GM21529 (cell line): ENCODE data around the gene PLCL2.

ENCODE experiments used
- ATAC-seq: cut with Tn5 transposase; IDR thresholded peaks from one replicate; pipeline ENCODE4 v1.9.1; 2021; ENCODE audit not compliant: unreplicated experiment

Gene PLCL2

DNA sequence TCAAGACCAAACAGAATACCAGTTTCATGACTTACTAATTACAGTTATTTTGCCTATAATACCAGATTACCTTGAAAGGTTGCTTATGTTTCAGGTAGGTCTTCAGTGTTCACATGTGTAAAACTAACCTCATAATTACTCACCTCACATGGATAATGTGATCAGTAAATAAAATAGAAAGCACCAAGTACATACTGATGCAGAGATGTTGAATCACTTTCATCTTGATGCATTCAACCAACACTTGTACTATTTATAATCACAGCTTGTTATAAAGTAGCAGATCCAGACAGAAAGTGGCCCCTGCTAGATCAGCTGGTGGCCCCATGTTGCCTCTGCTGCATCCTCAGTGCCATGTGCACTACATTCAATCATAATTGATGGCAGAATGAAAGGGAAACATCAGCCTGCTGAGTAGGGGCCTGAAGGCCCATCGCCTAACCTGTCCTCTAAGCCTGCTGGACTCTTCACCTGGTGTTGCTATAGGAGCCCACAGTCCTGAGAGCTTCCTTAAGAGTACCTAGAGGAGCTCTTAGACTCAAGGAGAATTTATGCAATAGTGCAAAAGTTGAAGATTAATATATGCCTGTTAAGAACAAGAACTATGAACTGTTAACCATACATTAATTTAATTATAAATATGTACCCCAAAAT lies 154.3 kb downstream of the PLCL2 start:
- no peak for ATAC-seq

DNA sequence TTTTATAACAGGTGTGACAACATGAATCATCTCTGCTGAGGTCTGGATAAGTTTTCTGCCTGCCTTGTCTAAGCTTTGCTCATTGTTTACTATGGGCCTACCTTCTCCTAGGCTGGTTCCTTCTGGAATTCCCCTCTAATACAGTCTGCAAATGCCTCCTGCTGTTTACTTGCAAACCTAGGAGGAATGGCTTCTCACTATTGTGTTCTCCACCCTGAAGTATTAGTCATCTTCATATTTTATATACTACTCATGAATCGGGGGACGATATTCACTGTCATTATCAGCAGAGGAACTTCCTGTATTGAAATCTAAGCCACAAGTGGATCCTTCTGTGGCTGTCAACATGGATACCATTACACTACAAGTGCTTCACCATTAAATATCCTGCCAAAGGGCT lies 154.8 kb downstream of the PLCL2 start:
- no peak for ATAC-seq

DNA sequence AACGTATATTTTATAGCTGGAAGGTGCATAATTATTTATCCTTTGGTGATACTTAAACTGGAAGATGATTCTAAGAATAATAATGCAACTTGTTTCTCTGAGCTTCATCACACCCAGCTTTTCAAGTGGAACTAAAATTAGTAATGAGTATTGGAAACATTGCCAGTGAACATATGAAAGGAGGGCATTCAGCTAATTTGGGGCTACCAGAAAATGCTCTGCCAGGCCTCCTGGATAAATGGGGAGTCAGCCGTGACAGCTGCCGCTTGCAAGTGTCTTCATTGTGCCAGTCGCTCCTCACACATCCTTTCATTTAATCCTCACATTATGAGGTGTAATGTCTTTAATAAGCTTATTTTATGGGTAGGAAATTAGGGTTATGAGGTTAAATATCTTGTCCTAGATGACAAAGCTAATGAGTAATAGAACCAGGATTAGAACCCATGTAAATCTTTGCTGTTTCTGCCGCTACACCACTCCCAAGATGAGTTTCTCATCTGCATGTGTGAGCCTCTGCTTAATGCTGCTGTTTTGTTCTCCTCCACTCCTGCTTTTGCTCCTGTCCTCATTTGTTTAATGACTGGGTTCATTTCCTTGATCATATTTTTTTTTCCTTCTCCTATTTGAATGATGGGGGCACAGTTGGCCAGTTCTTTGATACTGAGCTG lies 155.7 kb downstream of the PLCL2 start:
- ATAC-seq: no peak

DNA sequence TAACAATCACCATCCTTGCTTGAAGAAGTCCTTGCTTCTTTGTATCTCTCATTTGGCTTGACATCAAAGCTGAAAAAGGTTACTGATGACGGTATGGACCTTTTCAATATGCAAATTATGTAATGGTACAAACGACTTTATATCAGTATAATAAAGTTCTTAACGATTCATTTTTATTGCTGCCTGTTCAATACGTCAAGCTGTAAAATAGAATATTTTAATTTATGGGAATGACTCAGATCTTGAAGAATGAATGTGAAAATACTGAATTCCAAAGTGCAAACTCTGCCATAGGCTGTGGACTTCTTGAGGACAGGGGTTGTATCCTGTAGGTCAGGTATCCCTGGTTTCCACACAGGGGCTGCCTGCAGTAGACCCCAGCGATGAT lies 156.2 kb downstream of the PLCL2 start:
- ATAC-seq: no peak

DNA sequence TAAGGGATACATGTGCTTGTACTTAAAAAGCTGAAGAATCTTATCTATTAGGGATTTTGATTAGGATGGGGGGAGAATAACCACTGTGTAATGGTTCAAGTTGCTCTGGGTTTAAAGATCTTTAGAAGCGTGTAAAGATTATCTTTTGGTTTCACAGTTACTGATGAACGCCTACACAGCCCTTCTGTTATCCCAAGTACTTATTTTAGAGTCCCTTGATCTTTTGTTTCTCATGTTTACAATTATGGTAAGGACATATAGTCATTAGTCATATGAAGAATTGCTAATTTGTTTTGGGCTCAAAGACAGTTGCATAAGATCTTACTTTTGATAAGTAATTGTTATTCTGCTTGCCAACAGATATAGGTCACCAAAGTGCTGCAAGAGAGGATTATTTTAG lies 160.1 kb downstream of the PLCL2 start:
- peak; percentile 91 for ATAC-seq

DNA sequence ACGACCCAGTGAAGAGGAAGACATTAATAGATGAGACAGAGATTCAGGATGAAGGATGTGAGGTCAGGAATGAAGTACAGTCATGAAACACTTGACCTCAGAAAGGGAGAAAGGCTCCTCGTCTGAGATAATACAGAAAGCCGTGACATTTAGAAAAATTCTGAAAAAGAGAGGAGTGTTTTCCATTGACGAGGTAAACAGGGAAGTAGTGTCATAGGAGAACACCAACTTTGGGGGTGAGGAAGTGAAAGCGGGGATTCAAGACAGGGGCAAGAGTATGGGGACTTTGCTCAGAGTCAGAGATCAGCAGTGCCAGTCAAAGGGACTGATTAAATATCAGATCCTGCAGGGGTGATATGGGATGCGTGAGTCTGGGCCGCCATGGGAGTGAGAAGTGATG lies 160.9 kb downstream of the PLCL2 start:
- ATAC-seq: no peak

DNA sequence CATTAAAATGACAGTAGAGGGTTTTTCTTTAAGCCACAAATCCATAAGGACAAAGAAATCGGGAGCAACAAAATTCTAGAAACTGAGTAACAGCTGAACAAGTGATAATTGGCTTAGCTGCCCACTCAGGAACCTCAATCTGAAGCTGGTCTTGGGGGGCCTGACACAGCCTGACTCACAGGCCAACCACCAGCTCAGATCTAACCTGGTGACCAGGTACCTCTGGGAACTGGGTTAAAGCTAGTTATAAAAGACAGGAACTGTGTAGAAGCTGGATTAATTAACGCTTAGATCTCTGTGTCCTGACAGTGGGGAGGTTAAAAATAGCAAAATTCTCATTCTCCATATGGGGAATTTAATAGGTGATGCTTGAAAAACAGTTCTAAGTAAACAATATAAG lies 161.9 kb downstream of the PLCL2 start:
- ATAC-seq: no peak

DNA sequence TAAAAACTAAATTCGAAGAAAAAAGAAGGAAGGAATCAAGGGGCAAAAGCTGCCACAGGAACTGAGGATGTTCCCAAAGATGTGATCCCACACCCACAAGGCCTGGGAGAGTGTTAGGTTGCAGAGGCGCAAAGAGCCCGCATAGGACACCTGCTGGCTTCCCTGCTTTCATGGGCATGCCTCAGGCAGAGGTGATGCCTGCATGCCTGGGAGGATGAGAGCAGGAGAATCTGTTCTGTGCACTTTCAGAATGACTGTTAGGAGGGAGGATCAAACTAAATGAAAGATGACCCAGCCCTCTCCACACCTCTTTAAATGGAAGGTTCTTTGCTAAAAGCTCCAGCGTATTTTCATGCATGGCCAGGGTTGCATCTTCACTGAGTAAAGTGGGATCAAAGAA lies 162.4 kb downstream of the PLCL2 start:
- ATAC-seq: no peak

DNA sequence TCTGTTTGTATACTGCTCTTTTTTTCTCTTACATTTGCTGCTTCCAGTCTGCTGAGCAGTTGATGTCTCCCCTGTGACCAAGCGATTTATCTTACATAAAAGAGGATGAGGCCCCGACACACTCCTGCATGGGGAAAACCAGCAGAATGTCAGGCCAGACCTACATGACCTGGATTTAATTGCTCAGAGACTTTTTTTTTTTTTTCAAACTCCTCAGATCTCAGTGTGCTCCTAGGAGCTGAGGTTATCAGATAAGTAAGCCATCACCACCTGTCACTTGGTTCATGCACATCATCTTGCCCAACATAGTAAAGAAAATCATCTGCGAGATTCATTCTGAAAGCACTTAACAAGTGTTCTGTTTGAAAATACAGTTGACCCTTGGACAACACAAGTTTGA lies 163.1 kb downstream of the PLCL2 start:
- no peak for ATAC-seq

DNA sequence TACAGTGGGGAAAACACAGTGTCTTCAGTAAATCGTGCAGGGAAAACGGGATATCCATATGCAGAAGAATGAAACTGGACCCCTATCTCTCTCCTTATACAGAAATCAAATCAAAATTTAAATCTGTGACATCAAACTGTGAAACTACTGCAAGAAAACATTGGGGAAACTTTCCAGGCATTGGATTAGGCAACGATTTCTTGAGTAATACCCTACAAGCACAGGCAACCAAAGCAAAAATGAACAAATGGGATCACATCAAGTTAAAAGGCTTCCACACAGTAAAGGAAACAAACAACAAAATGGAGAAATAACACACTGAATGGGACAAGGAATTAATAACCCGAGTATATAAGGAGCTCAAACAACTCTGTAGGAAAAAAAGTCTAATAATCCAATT lies 165.3 kb downstream of the PLCL2 start:
- ATAC-seq: no peak

DNA sequence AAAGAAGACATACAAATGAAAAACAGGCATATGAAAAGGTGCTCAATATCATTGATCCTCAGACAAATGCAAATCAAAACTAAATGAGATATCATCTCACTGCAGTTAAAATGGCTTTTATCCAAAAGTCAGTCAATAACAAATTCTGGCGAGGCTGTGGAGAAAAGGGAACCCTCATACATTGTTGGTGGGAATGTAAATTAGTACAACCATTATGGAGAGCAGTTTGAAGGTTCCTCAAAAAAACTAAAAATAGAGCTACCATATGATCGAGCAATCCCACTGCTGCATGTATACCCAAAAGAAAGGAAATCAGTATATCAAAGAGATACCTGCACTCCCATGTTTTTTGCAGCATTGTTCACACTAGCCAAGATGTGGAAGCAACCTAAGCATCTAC lies 165.8 kb downstream of the PLCL2 start:
- ATAC-seq: no peak

DNA sequence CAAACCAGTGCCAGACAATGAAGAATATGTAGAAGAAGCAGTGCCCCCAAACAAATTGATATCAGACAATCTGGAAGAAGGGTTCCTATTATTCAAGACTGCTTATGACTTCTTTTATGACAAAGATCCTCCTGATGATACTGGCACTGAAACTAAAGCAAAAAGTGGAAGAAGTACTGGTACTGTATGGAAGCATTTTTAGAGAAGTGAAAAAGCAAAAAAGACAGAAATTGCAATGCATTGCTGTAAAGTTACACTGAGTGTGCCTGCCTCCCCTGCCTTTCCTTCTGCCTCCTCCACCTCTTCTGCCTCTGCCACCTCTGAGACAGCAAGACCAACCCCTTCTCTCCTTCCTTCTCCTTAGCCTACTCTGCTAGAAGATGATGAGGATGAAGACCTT lies 167.6 kb downstream of the PLCL2 start:
- ATAC-seq: peak; percentile 73

DNA sequence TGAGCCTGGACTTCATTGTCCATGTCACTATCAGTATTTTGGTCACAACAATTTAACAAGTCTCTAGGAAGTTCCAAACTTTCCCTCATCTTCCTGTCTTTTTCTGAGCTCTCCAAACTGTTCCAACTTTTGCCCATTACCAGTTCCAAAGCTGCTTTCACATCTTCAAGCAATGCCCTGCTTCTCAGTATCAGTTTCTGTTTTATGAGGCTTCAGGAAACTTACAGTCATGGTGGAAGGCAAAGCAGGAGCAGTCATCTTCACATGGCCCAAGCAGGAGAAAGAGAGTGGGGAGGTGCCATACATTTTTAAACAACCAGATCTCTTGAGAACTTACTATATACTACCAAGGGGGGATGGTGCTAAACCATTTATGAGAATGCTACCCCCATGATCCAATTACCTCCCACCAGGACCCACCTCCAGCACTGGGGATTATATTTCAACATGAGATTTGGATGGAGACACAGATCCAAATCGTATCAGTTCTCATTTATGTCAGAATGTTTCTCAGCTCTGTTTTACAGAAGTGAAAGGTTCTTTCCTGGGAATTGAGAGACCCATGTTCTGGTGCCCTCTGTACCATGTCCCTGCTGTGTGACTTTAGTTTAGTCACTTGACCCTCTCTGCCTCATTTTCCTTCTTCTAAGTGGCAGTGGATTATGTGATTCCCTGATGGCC lies 169.7 kb downstream of the PLCL2 start:
- ATAC-seq: no peak

DNA sequence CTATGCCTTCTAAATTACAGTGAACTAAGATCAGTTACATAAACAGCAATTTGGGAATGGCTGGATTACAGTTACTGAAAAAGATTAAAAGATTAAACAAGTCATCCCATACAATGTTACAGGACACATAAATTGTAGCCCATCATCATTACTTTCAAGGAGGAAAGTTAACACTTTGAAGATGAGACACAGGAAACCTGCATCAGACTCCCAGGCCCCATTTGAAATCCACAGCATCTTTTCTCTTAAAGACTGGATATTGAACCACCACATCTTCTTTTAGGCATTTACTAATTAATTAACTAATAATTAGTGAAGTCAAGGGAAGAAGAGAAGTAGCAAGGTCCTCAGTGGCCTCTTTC lies 170.2 kb downstream of the PLCL2 start:
- ATAC-seq: no peak

DNA sequence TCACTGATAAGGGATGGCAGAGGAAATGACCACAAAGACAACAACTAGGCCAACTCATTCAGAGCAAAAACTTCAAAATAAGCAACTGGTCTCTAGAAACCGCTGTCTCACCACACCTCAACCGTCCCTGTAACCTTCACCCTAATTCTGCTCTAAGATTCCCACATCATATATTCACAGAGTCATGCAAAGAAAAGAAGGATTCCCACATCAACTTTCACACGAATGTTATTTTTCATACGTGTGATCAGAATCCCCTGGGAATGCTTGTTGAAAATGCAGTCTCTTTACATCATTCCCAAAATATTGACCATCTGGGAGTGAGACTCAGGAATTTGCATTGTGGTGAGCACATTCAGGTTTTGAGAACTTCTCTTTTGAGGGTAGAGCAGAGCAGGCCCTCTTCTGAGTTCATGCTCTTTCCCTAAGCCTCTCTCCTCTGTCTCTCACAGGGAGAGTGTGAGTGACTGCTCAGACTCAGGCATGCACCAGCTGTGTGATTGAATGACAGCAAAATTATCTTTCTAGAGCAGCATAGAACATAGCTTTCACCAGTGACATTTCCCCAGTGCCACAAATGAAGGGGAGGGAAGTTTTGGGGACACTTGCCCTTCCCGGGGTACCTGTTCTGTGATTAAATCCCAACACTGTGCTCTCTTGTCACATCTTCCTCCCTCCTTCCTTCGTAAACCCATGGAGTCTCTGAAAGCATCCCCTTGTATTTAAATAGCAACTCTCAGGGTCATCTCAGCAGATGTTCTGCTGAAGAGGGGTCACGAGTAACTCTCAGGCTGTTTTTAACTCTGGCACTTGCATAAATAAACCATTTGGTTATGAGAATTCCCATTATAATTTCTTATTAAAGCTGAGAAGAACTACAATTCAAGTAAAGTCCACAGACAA lies 170.9 kb downstream of the PLCL2 start:
- peak; percentile 62 for ATAC-seq

DNA sequence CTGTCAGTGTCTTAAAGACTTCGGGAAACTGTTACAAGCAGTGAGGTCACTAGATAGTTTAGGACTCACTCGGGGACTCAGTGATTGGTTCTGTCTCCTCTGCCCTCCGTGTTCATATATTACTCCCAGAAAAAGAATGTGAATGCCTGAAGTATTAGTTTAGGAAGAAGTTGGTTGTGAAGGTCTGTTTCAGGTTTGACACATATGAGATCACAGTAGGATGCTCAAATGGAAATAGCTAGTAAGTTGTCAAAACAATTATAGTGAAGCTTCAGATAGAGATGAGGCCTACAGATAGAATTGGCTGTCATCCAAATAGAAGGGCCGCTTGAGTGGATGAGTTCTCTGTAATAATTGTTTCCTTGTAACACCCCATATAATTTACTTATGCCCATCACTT lies 172.6 kb downstream of the PLCL2 start:
- ATAC-seq: no peak

DNA sequence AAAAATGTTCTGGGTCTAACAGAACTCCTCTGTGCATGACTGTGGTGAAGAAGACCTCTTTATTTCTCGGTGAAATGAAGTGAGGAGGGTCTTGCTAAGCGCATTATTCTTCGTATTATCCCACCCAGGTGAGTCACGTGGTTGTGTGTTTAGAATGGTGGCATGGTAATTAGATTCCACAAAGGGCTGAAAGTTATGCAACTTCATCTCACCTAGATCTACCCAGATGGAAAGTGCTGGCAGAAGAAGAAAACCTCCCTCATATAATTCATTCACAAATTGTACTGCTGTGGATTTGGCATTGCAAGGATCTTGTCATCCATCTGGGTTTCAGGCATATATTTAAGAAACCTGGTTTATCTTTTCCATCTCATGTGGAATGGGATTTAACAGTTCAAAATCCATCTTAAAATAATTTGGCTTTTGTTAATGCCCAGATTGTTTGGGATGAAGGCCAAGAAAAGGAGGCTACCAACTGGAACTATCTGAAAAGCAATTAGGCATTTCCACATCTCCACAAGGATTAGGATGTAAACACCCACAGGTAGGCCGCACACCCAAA lies 175.3 kb downstream of the PLCL2 start:
- ATAC-seq: no peak

DNA sequence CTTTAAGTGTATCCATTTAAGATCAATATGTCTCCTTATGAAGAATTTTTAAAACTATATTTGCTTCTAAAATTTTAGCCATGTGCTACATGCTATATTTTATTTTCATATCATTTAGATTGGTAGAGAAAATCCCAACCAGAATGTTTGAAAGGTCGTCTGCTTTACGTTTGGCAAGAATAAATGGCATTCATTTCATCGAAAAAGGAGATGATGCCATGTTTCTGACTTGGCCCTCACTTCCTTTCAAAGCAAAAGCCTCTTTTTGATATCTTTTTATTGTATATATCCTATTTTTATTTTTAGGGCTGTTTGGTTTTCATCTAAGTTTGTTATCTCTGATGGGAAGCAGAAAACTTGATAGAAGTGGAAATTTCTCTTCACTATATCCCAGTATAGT lies 176.2 kb downstream of the PLCL2 start:
- no peak for ATAC-seq

DNA sequence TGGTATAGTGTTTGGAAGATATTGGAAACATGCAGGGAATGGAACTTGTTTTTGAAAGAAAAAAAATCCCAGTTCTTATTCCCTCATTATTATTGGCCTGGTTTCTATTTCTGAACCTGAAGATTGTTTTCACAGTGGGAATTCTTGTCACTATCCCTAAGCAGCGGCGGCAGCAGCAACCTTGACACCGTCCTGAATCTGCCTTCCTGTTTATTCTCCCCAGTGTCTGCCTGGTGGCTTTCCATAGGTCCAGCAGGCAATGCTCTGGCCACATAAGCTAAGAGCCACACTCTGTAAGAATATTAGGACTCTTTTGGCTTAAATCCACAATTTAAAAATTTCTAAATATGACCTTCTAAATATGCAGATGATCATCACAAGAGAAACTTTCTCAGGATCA lies 178.0 kb downstream of the PLCL2 start:
- ATAC-seq: no peak

DNA sequence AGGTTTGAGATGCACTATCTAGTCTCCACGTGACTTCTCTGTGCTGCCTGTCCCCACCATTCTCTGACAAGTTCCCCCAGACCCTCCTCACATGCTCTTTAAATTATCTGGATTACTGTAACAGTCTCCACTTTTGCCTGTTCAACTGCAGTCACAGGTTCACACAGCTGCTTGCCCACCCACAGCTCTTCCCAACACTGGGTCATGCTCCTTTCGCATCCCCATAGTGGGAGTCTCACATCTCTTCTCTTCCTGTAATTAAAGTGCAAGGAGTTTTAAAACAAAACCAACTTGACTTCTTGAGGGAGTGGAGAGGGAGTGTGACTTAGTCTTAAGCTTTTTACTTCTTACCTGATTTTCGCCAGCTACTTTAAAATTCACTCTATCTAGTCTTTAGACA lies 178.8 kb downstream of the PLCL2 start:
- no peak for ATAC-seq

DNA sequence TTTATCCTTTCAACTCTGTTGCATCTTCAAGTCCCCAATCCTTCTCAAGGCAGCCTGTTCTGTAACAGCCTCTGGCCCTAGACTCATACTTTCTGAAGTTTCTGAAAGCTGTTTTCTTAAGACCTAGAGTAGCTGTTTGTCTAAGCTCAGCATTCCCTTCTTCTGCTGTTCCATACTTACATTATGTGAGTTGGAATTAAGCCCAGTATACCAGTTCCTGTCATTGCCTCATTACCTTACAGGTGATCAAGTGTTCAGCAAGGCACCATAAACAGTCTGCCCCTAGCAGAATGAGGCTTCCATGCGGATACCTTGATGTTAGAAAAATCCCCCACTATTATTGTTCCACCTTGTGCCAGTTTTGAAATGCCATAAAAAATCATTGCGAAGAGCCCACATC lies 180.6 kb downstream of the PLCL2 start:
- no peak for ATAC-seq
